HG02870 (cell line): ENCODE data around the gene CNPY1.

Experiments
- ATAC-seq: cut with Tn5 transposase; IDR thresholded peaks from one replicate; pipeline ENCODE4 v1.9.1; 2021; ENCODE audit warnings: mild to moderate bottlenecking, moderate library complexity; ENCODE audit not compliant: unreplicated experiment

The CNPY1 gene

DNA sequence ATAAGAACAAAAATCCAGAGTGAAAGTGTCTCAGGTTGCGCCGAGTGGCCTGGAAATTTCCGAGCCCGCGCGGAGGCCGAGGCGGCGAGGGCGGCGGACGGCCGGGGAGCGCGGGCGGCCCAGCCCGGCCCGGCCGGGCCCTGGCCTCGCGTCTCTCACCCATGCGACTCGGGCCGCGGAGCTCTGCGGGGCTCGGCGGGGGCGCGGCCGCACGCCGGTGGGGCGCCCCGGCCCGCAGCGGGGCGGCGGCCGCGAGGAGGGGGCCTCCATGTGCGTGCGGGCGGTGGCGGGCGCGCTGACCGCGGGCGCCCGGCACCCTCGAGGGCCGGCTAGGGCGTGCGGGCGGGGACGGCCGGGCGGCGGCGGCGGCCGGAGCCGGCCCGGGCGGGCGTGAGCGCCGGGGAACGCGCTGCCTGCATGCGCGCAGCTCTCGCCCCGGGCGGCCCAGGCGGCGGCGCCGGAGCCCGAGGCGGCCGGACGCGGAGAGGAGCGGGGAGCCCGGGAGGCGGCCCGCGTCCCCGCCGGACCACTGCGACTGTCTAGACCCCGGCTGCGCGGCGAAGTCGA, 88.7 kb downstream of the CNPY1 start:
- ATAC-seq: no peak

DNA sequence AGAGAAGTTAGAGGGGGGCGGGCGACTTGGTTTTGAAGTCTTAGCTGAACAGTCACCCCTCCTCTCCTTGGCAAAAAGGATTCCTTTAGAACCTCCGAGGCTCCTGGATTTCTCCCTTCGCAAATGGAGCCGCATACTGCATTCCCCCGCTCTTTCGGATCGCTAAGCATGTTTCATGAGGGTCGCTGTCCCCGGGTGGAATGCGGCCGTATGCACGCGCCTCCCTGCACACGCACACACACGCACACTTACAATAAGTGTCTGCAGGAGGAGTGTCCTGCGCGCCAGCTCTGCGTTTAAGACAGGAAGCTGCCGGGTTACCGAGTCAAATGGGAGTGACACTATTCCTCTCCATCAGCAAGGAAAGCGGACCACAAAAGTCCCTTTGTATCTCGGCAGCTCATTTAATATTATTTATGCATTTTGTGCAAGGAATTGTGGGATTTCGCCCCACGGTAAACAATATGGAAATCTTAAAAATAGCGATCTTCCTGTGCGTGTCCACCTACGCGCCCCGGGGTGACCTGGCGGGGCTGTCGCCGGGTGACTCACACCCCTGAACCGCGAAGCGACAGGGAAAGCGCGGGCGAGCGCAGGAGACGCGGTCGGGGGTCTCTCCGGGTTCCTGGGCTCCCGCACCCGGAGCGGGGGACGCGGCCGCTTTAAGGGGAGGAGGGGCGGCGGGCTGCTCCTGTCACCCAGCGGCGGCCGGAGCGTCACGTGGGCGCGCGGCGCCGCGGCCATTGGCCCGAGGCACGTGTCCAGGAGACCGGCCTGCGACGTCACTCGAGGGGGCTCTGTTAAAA, 89.4 kb downstream of the CNPY1 start:
- ATAC-seq: no peak

DNA sequence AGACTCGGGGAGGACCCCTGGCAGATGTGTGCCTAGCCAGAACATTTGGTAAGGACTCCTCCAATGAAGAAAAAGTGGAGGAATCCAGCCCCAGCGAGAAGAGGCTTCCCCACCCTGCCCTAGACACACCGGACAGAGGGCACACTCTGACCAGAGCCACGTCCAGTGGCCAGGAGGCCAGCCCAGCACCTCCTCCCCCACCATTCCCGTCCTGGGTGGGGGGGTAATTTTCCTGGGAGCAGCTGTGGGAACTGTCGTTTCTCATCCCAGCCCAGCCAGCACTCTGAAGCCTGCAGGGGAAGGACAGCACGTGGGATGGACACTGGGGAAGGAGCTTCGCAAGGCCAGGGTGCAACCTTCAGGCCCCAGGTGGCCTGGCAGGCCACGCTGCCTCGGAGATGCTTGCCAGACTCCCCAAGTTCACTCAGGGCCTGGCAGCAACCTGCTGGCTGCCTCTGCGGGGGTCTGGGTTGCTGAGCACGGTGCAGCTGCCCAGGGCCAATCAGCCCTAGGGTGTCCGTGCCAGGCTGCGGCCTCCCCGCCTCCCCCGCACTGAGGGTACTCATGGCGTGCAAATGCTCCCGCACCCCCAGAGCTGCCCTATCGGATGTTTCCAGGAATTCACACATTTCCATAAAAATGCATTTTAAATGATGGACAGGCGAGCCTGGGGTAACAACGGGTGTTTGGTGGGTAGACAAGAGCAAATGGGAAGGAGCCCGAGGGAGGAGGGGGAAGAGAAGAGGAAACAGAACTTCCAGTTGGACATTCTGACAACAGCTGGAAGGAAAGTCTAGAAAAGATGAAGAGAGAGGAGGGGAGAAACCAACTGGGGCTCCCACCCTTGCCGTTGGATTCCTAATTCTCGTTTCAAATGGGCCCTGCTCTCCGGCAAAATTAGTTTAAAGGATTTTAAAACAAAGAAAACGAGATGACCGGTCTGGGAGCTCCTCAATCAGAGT, 90.3 kb downstream of the CNPY1 start:
- no peak for ATAC-seq

DNA sequence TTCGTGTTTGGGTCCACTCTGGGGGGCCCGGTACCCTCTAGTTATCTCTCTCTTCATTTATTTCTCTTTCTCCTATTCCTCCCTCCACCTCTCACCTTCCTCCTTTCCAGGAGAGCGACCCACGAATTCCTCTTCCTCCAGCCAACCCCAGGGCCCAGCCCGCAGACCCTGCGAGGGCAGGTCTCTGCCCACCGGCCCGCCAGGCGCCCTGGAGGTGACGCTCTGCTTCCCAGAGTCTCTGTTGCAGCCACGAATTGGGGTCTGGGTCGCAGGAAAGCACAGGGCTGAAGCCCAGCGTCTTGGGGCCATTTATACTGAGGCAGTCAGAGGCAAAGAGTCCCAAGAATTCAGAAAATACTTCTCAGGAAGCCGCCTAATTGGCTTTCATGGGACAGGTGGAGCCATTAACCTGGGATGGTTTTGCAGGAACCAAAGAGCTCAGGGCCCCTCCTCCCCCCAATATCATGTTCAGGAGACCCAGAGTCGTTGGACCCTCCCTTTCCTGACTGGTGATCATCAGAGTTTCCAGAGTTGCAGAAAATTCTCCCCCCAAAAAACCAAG, 91.1 kb downstream of the CNPY1 start:
- no peak for ATAC-seq

DNA sequence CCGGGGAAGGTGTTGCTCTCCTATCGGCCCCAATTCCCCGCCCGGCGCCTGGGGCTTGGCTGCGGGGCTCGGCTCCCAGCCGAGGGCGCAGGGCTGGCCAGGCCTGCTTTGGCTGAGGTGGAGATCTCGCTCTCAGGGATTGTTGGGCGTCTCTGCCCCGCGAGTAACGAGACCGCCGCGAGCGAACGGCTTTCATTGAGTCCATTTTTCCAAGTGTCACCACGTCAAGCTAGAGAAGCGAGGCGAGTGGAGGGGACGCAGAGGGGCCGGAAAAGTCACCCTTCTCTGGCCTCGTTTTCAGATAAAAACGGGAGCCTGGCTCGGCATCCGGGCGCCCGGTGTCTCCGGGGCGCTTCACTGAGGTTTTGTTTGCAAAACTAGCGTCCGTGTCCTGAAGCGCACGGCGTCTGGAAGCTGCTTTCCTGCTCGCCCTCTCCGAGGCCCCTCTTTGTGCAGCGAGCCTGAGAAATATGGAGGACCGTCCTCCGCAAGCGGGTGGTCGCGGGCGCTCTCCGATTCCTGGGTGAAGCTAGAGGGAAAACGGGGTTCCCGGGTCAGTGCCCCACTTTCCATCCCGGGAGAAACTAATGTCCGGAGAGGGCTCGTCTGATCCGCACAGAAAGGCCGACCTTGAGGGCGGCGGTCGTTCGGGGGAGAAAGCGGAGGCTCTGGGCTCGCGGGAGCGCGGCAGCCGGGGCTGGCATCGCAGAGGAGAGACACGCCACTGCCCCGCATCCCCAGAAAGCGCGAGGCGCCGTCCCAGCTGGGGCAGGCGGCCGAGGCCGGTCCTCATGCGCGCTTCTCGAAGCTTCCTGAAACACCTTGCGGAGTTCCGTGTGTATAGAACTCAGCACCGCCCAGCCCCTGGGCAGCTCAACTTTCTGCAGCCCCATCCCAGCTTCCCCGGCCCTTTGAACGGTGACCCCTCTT, 91.9 kb downstream of the CNPY1 start:
- no peak for ATAC-seq

DNA sequence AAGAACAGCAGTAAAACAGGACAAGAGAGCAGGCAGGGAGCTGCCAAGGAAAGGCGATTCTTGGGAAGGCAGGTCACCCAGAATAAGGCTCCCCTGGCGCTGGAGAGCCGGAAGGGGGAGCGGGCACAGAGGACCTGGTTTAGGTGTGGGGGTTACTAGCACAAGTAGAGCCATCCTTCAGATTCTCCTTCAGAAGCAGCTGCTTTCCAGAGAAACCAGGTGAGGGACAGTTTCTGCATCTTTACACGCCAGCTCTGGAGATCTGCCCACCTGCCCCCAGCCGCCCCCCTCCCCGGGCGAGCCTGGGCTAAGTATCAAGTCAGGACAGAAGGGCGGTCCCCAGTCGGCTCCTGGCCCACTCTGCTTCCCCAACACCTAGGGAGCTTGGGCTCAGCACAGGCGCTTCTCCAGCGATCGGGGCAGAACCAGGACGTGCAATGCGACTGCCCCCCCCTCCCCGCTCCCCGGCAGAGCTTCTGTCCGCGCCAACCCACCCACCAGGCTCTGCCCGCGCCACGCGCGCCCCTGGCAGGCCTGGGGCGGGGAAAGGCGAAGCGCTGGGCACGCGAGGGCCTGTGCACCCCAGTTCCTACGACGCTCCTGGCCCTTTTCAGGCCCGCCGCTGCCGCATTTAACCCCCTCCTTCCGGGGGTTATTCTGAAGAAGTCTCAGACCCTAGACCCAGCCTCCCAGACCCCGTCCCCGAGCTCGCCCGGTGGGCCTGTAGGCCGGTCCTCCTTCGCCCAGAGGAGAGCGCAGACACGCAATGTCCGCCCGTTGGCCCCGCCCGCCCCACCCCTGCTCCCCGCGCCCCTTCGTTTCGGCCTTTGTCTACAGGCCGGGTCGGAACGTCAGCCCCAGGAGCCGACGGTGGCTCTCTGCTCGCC, 92.8 kb downstream of the CNPY1 start:
- ATAC-seq: no peak

DNA sequence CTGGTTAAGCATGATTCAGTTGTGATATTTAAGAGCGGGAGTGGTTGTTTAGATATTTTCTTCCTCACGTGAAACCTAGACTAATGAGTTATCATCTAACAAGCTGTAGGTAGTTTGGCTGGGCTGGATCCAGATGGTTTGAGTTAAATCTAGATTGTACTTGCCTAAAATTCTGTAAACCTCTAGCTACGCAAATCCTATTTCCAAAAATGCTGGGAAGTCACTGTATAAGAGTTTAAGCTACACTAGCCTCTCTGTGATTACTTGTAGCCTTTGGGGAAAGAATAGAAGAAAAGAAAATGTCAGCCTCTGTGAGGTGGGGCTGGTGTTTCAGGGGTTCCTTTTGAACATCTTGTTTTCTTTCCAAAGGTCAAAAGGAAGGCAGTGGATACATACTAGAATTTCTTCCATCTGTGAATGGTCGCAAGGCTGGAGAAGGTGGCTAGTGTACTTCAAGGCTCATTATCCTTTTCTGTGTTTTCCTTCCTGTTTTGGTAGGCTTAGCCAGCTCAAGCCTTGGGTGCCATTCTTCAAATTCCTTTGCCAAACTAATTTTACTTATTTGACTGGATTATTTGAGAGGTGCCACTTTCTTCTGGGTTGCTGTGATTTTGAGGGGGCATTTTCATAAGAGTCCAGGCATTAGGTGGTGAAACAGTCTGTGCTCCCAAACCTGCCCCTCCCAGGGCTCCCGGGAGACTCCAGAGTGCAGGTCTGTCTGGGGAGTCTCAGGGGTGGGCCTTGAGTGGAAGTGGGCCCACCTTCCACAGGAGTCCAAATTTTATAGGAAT, 93.7 kb downstream of the CNPY1 start:
- ATAC-seq: no peak

DNA sequence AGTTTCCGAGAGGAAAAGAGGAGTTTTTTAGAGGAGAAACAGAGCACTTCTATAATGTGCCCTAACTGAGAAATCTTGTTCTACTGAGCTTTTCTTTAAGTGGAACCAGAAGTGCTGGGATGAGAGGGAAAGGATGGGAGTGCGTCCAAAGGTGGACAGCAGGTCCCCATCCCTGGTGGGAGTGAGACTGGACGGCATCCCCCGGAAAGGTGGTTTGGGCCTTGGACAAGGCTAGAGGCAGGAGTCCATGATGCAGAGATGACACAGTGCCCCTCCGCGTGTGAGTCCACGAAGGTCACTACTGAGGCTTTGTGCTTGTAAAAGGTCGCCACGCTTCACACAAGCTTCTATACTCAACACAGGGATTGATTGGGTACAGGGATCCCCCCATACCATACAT, 94.5 kb downstream of the CNPY1 start:
- ATAC-seq: no peak
